Measurements from ENCODE around the gene VOPP1. TPM values are rescaled to one million over a fixed set of nuclear protein-coding genes. Genes with fewer than 3 reads are reported as not detected.

The VOPP1 gene
- total and polyA plus RNA-seq, 2 of the 13 experiments (the other 11 are each of a cell fraction or from before 2014, with no cell fraction given): 21.8 to 55.3 TPM

- TF ChIP-seq AFF4 (CRISPR knock-in tag; IDR thresholded peaks at IDR 0.05) (no peak), ZNF781 (CRISPR knock-in tag; IDR thresholded peaks at IDR 0.05; ENCODE audit: borderline replicate concordance, not compliant biosample characterization) (no peak), GATA4 (IDR thresholded peaks at IDR 0.05; ENCODE audit: borderline replicate concordance, low read depth) (no peak), THYN1 (CRISPR knock-in tag; IDR thresholded peaks at IDR 0.05; ENCODE audit: borderline replicate concordance, low read depth) (no peak), ZNF780A (CRISPR knock-in tag; IDR thresholded peaks at IDR 0.05) (no peak), ZNF12 (CRISPR knock-in tag; IDR thresholded peaks at IDR 0.05) (no peak)
Measured at GRCh38 chr7:55499591-55499990, 72.7 kb downstream of the VOPP1 start (continued).

GRCh38 chr7:55498770-55499169, 73.5 kb downstream of the VOPP1 start:
- DNase-seq (ENCODE audit: low spot score) (no peak), ATAC-seq (no peak), FAIRE-seq (no peak)
- no peak overlapping the region for H3K27ac ChIP-seq (ENCODE audit: extremely low read length, insufficient read depth, low read length)
- H3K79me2 ChIP-seq (ENCODE audit: insufficient read depth, low read length): no peaks in the 10 kb centered on the region
- intact Hi-C loops (cut with micrococcal nuclease; ENCODE audit: unreplicated experiment): no loop called here
- no peak overlapping the region for H2AFZ ChIP-seq (ENCODE audit: low read length)
- 90% methylated on average over 4 of the region's 4 CpGs for WGBS (ENCODE audit: low lambda C conversion rate)
- H3K4me3 ChIP-seq (replicated peaks in 1 of 3; ENCODE audit: insufficient read depth in 1 of 3, low read depth in 2 of 3, low read length in 3 of 3): no peak overlapping the region
- H3K27me3 ChIP-seq (ENCODE audit: control insufficient read depth in 1 of 2, insufficient read depth in 2 of 2, low read length in 2 of 2): no peaks in the 10 kb centered on the region
- no peaks in the 10 kb centered on the region for H3K9me3 ChIP-seq (ENCODE audit: low read length)
- in situ Hi-C loops (cut with HindIII; ENCODE audit: extremely low pct_ligation_motif_present, low pct_unique_long_range_greater_than_20kb): no loop called here
- no peak overlapping the region for H3K4me2 ChIP-seq (ENCODE audit: low read depth, low read length)
- ChIA-PET CTCF (ENCODE audit: low intra/inter-chr PET ratio, low total read pairs) (no interaction called here), POLR2A (no interaction called here)
- H3K4me1 ChIP-seq (ENCODE audit: insufficient read depth, low read length): no peaks in the 10 kb centered on the region
- H3K36me3 ChIP-seq (replicated peaks in 1 of 2; ENCODE audit: control insufficient read depth in 1 of 2, insufficient read depth in 2 of 2, low read length in 2 of 2): peaks cover 3 to 15% of the 10 kb centered on the region in 2 experiments; a peak in 4 of 5 replicates
- BruUV-seq (replicated peaks): no TSS peak
- no peak overlapping the region for H3K9ac ChIP-seq (ENCODE audit: insufficient read depth, low read depth, low read length)
- H4K20me1 ChIP-seq (ENCODE audit: insufficient read depth, low read length): no peaks in the 10 kb centered on the region
- TF ChIP-seq ZNF503 (CRISPR knock-in tag; IDR thresholded peaks at IDR 0.05) (no peak), CTCF (CRISPR knock-in tag; IDR thresholded peaks at IDR 0.05) (no peak), FOXK2 (IDR thresholded peaks at IDR 0.05) (no peak), ZFY (CRISPR knock-in tag; IDR thresholded peaks at IDR 0.05) (no peak), POGK (CRISPR knock-in tag; conservative IDR thresholded peaks at IDR 0.05) (no peak)

Data from HepG2 (cell line).